ENCODE measurements around the gene ZNF322.

The ZNF322 gene

GRCh38 chr6:26613689-26614683, 45.6 kb downstream of the ZNF322 start:
- no peak for DNase-seq (ENCODE audit: low read depth, low spot score)

DNA sequence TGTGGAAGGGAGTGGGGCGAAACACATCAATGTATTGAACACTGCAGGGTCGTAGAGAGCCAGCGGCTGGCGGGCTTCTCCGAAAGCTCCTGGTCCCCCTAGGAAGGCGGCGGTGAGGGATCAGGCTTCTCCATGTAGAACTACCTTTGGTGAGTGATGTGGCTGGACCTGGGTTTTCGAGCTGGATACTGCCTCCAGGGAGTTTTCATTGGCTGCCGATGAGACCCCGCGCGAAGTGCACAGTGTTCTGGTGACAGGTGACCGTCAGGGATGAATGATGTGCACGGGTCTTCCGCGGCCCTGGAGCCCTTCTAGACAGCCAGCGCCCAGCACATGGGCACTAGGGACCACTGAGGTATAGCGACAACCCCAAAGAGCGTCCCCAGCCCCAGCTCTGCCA, 46.3 kb downstream of the ZNF322 start:
- no peak for DNase-seq (ENCODE audit: low read depth, low spot score)

GRCh38 chr6:26611599-26611998, 47.9 kb downstream of the ZNF322 start:
- no peak for DNase-seq (ENCODE audit: low read depth, low spot score)

- DNase-seq (ENCODE audit: low read depth, low spot score): no peak
These were observed 50.1 kb downstream of the ZNF322 start for GRCh38 chr6:26609463-26609862.

DNA sequence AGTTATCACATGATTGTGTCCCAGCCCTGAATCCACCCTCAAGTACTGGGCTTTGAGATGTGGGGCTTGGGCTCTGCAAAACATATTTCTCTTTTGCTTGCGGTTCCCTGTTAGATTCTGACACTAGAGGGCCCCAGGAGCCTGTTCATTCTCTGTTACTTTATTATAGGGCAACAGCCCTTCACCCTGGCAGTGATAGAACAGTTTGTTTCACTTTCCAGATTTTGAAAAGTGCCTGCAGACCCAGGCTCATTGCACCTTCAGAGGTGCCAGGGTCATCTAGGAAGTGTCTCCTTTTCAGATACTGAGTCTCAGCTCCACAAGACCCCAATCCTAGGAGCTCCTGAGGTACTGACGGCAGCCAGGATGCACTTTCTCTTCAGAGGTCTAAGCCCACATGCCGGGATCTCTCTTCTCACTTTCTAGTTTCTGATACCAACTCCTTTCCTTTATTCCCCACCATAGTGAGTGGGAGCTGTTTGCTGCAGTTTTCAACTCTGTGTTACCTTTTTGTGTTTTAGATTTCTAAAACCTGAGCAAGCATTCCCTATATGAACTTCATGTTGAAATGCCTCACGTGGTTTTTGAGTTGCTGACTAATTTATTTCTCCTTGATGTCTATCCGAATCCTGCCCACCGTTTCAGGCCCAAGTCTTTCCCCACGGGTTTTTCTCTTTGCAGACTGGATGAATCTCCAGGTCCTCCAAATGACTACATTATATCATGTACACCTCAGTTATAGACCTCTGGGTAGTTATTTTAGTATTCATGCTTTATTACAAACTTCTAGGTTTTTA, 51.9 kb downstream of the ZNF322 start:
- peak; percentile 14 for DNase-seq (ENCODE audit: low read depth, low spot score)

GRCh38 chr6:26604797-26605196, 54.7 kb downstream of the ZNF322 start:
- no peak for DNase-seq (ENCODE audit: low read depth, low spot score)

DNA sequence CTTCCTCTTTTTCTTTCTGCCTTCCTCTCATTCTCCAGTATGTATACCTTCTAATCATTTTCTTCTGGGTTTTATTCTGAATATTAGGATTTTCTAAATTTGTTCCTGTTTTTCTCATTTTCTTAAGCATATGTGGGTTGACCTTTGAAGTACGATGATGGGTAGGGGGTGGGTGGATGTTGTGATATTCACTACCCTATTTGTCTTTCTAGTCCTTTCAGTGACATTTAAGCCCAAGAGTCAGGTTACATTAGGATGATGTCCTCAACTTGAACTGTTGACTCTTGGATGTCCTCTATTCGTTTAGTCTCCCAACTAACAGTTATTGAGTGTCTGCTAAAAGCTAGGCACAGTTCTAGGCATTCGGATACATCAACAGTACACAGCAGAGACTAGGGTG, 55.5 kb downstream of the ZNF322 start:
- DNase-seq (ENCODE audit: low read depth, low spot score): no peak

- DNase-seq (ENCODE audit: low read depth, low spot score): no peak
These were observed 57.3 kb downstream of the ZNF322 start for GRCh38 chr6:26602262-26602661.

- DNase-seq (ENCODE audit: low read depth, low spot score): no peak
These were observed 58.8 kb downstream of the ZNF322 start for GRCh38 chr6:26600759-26601158.

GRCh38 chr6:26599591-26599990, 60.0 kb downstream of the ZNF322 start:
- no peak for DNase-seq (ENCODE audit: low read depth, low spot score)

GRCh38 chr6:26599134-26599533, 60.4 kb downstream of the ZNF322 start:
- no peak for DNase-seq (ENCODE audit: low read depth, low spot score)

DNA sequence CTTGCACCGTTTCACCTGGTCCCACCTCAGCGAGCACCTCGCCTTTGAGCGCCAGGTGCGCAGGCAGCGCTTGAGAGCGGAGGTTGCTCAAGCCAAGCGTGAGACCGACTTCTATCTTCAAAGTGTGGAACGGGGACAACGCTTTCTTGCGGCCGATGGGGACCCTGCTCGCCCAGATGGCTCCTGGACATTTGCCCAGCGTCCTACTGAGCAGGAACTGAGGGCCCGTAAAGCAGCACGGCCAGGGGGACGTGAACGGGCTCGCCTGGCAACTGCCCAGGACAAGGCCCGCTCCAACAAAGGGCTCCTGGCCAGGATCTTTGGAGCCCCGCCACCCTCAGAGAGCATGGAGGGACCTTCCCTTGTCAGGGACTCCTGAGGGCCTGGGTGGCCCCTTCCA, 61.3 kb downstream of the ZNF322 start:
- DNase-seq (ENCODE audit: low read depth, low spot score): no peak

GRCh38 chr6:26597821-26598220, 61.7 kb downstream of the ZNF322 start:
- no peak for DNase-seq (ENCODE audit: low read depth, low spot score)

DNA sequence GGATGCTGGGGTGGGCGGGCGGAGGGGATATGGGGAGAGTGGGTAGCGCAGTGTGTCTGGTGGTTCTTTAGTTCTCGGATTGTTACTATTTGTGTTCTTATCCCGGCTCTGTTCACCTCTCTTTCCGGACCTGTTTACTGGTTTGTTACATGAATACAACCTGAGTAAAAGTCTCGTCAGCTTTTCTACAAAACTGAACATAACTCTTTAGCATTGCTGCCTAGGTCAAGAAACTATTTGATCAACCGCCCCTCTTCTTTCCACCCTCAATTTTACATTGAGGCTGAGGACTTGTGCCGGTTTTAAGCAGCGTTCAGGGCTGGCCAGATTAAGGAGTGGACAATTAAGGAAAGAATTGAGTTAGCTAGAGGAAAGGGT, 62.2 kb downstream of the ZNF322 start:
- no peak for DNase-seq (ENCODE audit: low read depth, low spot score)

- peak; percentile 95 for DNase-seq (ENCODE audit: low read depth, low spot score)
These were observed 62.8 kb downstream of the ZNF322 start, which contains the start of gene ABT1 for GRCh38 chr6:26596579-26597388. Gene ABT1 (plus strand): TSS chr6:26596953. CDS start chr6:26596983, 30 bp downstream.

DNA sequence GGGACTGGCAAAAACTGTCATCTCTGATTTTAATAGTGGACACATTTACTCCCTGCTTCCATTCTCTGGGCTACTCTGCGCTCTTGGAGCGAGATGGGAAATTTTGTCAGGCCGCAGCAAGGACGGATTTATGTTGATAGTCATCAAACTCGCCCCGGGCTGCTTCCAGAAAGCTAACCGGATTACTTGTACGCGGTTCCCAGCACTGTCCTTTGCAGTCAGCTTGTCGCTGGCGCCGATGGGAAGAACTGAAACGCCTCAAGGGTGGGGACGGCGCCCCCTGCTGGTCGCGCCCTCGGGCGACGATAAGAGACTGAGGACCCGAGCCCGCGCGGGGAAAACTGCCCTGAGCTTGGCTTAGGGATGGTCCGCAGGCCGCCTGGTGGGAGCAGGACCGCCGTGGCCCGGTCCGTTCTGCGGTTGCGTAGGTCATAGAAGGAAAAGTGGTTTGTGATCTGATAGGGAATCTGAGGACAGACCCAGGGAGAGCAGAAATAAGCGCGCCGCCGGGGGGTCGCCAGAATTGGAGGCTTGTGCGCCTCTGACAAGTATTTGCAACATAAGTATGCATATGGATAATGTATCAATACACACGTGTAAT, 63.8 kb downstream of the ZNF322 start:
- DNase-seq (ENCODE audit: low read depth, low spot score): peak; percentile 71

DNA sequence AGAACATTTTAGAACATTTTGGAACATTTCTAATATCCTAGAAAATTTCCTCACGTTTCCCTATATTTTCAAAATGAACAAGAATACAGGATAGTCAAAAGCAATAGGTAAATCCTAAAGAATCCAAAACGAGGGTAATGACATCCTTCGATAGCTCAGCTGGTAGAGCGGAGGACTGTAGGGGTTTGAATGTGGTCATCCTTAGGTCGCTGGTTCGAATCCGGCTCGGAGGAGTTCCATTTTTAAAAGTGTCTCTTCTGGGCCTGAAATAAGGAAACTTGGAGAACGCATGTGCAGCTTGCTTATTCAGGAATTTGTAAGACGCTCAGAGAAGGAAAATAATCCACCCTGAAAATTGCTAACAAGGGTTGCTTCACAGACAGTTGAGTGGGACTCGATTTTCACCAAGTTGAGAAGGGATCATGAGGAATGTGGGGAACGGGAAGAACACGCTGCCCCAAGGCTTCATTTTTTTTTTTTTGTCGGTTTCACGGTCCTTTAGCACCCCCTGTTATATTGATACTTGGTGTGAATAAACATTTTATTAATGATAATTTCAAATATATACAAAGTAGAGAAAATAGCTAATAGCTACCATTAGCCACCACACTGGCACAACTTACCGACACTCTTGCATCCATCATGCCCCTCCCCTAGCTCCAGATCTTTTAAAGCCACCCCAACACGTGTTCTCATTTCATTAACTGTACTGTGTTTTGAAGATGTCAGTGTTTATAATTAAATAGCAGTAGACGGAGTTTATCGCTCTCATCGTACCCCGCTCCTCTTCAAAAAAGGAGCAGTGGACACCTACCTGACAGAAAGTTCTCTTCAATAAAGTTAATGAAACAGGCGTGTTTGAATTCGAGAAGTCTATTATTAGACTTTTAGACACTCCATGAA, 64.6 kb downstream of the ZNF322 start:
- no peak for DNase-seq (ENCODE audit: low read depth, low spot score)

GRCh38 chr6:26594131-26594498, 65.4 kb downstream of the ZNF322 start:
- DNase-seq (ENCODE audit: low read depth, low spot score): no peak

DNA sequence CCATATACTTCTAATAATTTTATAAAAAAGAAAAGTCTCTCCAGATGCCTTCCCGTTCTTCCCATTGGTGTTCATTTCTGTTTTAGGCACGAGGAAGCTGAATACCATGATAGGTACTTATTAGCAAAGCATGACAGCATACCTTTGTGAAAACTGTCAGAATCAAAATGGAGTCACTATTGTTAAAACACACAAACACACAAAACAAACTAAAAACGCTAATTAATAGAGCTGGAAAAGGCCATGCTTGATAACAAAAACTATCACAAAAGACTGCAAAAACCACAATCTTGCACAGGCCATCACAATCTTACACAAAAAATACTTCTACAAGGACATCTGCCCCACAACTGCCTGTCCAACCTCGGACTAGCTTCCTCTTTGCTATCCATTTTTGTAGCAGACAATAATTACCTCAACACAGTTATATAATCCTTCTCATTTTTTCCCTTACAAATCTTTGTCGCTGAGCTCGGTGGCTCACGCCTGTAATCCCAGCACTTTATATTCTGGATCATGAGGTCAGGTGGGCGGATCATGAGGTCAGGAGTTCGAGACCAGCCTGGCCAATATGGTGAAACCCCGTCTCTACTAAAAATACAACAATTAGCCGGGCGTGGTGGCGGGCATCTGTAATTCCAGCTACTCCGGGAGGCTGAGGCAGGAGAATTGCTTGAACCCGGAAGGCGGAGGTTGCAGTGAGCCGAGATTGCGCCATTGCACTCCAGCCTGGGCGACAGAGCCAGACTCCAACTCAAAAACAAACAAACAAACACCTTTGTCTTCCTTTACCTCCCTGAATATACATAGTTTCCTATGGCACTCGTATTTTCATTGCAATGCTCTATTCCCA, 66.0 kb downstream of the ZNF322 start:
- no peak for DNase-seq (ENCODE audit: low read depth, low spot score)

All from activated naive CD8-positive, alpha-beta T cell treated with anti-CD3 and anti-CD28 coated beads, Interleukin-2, amount 50 U/mL, for 16 hours (primary cell).